Psoas muscle (tissue), 8 donors: ENCODE data around the gene CNTNAP2. TPM values are rescaled to one million over a fixed set of nuclear protein-coding genes. Genes with fewer than 3 reads are reported as not detected.

Experiments used
- ATAC-seq, 4 donors: fragments of 200-7000 bp; cut with Tn5 transposase; one replicate each; pipeline ENCODE4 v1.9.1; 2020; ENCODE audit warnings: moderate library complexity in 3 of 4, mild to moderate bottlenecking in 2 of 4
- DNase-seq, 2 donors: peaks; one replicate each; pipeline ENCODE4 v3.0.0-alpha.2; 2020
- H3K27ac ChIP-seq: fragments of 200-600 bp; one replicate; pipeline ENCODE4 v1.8.0; 2022
- H3K27me3 ChIP-seq, 3 donors: fragments of 200-600 bp in 1 of 3; one replicate each; pipeline versions ENCODE4 v1.6.1 to v1.8.0; 2013 to 2022; ENCODE audit warnings: low read length in 2 of 3, mild to moderate bottlenecking in 2 of 3, moderate library complexity in 1 of 3; ENCODE audit not compliant: insufficient read depth in 3 of 3
- H3K36me3 ChIP-seq, 2 donors: fragments of 200-600 bp in 1 of 2; one replicate each; pipeline versions ENCODE4 v1.6.1 to v1.8.0; 2013 to 2022; ENCODE audit warnings: low read depth in 1 of 2, mild to moderate bottlenecking in 1 of 2, moderate library complexity in 1 of 2; ENCODE audit not compliant: insufficient read depth in 1 of 2
- H3K4me1 ChIP-seq: fragments of 200-600 bp; one replicate; pipeline ENCODE4 v1.8.0; 2022
- H3K4me3 ChIP-seq: fragments of 200-600 bp; one replicate; pipeline ENCODE4 v1.8.0; 2022; ENCODE audit warnings: mild to moderate bottlenecking
- H3K9me3 ChIP-seq: fragments of 200-600 bp; one replicate; pipeline ENCODE4 v1.8.0; 2022
- CTCF ChIP-seq: fragments of 200-600 bp; IDR thresholded peaks from one replicate; pipeline ENCODE4 v1.8.0; 2022; ENCODE audit warnings: antibody characterized with exemption
- WGBS, 3 donors: extraction: QIAGEN DNeasy Blood & Tissue Kit; methylation state at CpG; one replicate each; pipeline versions ENCODE4 v1.1.6 to v1.1.7; 2013; 5-methylcytosine and 5-hydroxymethylcytosine counted together
- intact Hi-C, 2 donors: fragments of 100-400 bp; cut with DNase I; formaldehyde crosslinking; loops; one replicate each; pipeline versions ENCODE4 v1.11.0 to v1.14.2; 2022
- polyA plus RNA-seq, 3 donors: library from polyadenylated mRNA; stranded (reverse); fragments of 200-250 nt; gene quantifications; one replicate each; pipeline ENCODE4 v1.2.3, GENCODE V29; 2013
- total RNA-seq, 4 donors: library from RNA; stranded (reverse); fragmentation: NEBNext Ultra II Directional in 2 of 4; extraction: Animal tissue kit (Norgen Biotek cat#: 25700) in 2 of 4; gene quantifications; one replicate each; pipeline versions ENCODE4 v1.2.1 to v1.2.4, GENCODE V29; 2021 to 2023
- donor health status: healthy with polysubstance abuse.
- donor health status: DM: no; HTN: no; CAD: no; lungs with moderate emphysema.
- donor health status: Bipolar disorder and iron deficiency.
- donor health status: healthy.
- donor health status: DM: yes; HTN: yes; CAD: no.
- donor health status: DM: no; HTN: no; CAD: no.
- donor health status: DM: no; HTN: no; CAD: no.
- donor health status: DM: yes; HTN: yes; CAD: no.

CNTNAP2 gene
- total and polyA plus RNA-seq, 7 donors: 0.01 to 0.13 TPM; not detected in 5

GRCh38 chr7:146494952-146495596, 378.5 kb downstream of the CNTNAP2 start:
- Histone ChIP-seq H3K27me3 (no peaks in the 10 kb centered on the region), H3K4me1 (no peaks in the 10 kb centered on the region), H3K27ac (no peak overlapping the region), H3K36me3 (no peaks in the 10 kb centered on the region), H3K9me3 (no peaks in the 10 kb centered on the region), H3K4me3 (no peak overlapping the region)
- ATAC-seq (no peak), DNase-seq (no peak)
- intact Hi-C loops: no loop called here
- 65 to 69% (median 66%) methylated on average over 6 of the region's 6 CpGs for WGBS, 3 donors
- no peak for TF ChIP-seq CTCF

GRCh38 chr7:146496657-146497056, 380.1 kb downstream of the CNTNAP2 start:
- Histone ChIP-seq H3K9me3 (no peaks in the 10 kb centered on the region), H3K27ac (no peak overlapping the region), H3K36me3 (no peaks in the 10 kb centered on the region), H3K4me1 (no peaks in the 10 kb centered on the region), H3K4me3 (no peak overlapping the region), H3K27me3 (no peaks in the 10 kb centered on the region)
- ATAC-seq: no peak
- whole genome bisulfite sequencing, 3 donors: 33 to 44% (median 44%) methylated on average over 2 of the region's 2 CpGs
- DNase-seq: no peak
- intact Hi-C loops: no loop called here
- no peak for TF ChIP-seq CTCF

GRCh38 chr7:146499970-146500369, 383.4 kb downstream of the CNTNAP2 start:
- H3K9me3 ChIP-seq: no peaks in the 10 kb centered on the region
- DNase-seq (no peak), ATAC-seq (no peak)
- H3K27ac ChIP-seq: no peak overlapping the region
- H3K4me1 ChIP-seq: no peaks in the 10 kb centered on the region
- WGBS, 3 donors: 60 to 70% (median 66%) methylated on average over 2 of the region's 2 CpGs
- H3K27me3 ChIP-seq: no peaks in the 10 kb centered on the region
- no peak overlapping the region for H3K4me3 ChIP-seq
- intact Hi-C loops: no loop called here
- no peak for TF ChIP-seq CTCF
- H3K36me3 ChIP-seq: no peaks in the 10 kb centered on the region

- ATAC-seq: no peak
These were observed 387.2 kb downstream of the CNTNAP2 start for GRCh38 chr7:146503844-146504243.

More at GRCh38 chr7:146503844-146504243, 387.2 kb downstream of the CNTNAP2 start:
- Histone ChIP-seq H3K36me3 (no peaks in the 10 kb centered on the region), H3K4me1 (no peaks in the 10 kb centered on the region), H3K9me3 (no peaks in the 10 kb centered on the region), H3K4me3 (no peak overlapping the region), H3K27ac (no peak overlapping the region), H3K27me3 (no peaks in the 10 kb centered on the region)
- intact Hi-C loops: no loop called here
- no peak for TF ChIP-seq CTCF
- WGBS, 3 donors: 87 to 89% (median 88%) methylated on average over 5 of the region's 5 CpGs
- no peak for DNase-seq
